Stimulated activated CD4-positive, alpha-beta T cell treated with anti-CD3 and anti-CD28 coated beads, TNF-alpha, amount 100 ng/mL, for 4 hours (primary cell): ENCODE results near the gene PPFIA3.
"Not testable (repeated sequence)": the region's sequence is repeated elsewhere in the genome, so short reads cannot be mapped to it uniquely, and the experiment has no call there.

ENCODE experiments used
- DNase-seq, 3 experiments: peaks; one replicate each; pipeline ENCODE4 v3.0.0-alpha.2; 2020; ENCODE audit warnings: low read depth in 3 of 3

PPFIA3 gene

DNA sequence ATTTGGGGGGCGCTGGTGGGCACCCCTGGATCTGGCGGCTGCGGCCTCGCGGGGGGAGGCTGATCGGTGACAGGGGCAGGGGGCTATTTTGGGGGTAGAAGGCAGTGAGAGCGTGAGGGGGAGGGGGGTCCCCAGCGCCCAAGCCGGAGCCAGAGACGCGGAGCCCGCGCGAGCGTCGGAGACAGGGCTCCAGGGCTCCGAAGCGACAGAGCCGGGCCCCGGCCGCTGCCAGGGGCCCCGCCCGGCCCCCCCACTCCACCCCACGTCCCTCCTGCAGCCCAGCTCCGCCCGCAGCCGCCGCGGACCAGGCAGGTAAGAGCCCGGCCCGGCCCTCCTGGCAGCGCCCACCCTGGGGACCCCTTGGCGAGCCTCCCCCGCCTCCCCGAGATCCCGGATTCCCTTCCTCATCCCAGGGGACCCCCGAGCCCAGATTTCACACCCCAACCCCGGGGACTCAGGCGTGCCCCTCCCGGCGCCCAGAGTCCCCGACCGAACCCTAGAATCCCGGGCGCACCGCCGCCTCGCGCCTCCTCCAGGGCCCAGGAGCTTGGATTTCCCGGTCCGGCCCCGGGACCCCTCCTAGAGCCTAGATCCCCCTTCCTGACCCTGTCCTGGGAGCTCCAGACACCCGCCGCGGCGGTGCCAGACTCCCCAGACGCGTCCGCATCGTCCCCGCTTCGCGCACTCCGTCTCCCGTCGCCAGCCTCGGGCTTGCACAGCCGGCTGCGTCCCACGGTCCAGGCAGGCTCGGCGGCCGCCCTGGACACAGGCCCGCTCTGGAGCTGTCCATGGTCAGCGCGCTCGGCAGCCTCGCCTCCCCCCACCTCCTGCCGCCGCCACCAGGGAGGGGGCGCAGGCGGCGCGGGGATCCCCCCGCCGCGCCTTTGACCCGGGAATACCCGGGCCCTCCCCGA lies at the start of gene PPFIA3:
Gene PPFIA3 (plus strand): TSS at position 134 of the 914 bp plus-strand sequence. CDS start 8,330 bp downstream, outside the sequence.
- DNase-seq = no peak

DNA sequence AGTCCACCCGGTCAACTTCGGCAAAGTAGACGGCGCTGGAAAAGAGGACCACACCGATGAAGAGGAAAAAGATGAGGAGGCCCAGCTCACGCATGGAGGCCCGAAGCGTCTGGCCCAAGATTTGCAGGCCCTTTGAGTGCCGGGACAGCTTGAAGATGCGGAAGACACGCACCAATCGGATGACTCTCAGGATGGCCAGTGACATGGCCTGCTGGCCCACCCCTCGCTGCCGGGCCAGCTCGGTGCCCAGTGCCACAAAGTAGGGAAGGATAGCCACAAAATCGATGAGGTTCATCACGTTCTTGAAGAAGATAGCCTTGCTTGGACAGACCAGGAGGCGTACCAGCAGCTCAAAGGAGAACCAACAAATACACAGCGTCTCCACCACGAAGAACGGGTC lies 48.9 kb upstream of the PPFIA3 start:
- no peak for DNase-seq

DNA sequence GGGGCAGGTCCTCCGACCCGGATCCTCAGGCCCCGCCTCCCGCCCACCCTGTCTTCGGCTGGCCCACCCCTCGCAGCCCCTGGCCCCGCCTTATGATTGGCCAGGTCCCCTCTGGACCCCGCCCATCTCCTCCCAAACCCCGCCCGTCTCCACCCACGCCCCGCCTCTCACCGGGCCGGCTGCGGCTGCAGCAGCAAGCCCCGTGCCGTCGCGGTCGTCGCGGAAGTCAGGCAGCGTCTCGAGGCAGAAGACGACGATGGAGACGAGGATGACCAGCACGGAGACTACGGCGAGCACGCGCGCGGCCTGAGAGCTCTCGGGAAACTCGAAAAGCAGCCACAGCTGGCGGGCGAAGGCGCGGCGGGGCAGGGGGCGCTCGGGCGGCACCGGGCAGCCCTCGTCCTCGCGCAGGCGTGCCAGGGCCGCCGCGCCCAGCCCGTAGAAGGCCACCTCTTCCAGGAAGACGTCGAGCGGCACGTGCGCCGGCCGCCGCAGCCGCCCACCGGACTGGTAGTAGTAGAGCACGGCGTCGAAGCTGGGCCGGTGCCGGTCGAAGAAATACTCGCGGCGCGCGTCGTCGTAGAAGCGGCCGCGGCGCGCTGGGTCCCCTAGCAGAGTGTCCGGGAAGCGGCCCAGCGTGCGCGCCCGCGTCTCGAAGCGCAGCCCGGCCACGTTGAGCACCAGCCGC lies 47.3 kb upstream of the PPFIA3 start:
- peak in 2 of 3 experiments; percentile 15 to 27 for DNase-seq

DNA sequence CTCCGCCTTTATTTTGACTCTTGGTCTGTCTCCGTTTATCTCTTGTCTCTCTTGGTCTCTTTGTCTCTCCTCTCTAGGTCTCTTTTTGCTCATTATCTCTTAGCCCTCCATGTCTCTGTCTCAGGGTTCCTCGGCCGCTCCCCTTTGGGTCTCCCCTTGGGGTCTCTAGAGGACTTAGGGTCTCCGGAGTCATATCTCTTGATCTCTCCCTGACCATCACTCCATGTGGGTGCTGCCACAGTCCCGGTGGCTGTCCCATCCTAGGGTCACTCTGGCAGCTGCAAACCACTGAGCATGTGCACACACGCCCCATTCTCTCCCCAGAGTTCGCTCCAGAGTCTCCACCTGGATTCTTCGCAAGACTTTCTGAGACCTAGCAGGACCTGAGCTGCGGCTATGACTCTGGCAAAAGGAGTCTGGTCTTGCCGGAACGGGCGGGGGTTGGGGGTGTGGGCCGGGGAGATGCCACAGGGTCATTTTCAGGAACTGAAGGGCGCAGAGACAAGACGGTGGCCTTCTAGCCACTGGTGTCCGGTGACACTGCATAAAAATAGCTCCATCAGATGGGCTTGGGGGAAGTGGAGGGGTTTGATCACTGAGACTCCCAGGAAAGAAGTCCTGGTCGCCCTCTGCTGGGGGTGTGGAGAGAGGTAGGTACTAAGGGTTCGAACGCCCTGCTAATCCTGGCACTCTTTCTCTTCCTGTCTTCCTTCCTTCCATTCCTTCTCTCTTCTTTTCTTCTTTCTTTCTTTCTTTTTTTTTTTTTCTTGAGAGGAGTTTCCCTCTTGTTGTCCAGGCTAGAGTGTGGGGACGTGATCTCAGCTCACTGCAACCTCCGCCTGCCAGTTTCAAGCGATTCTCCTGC lies 45.6 kb upstream of the PPFIA3 start:
- DNase-seq = no peak

DNA sequence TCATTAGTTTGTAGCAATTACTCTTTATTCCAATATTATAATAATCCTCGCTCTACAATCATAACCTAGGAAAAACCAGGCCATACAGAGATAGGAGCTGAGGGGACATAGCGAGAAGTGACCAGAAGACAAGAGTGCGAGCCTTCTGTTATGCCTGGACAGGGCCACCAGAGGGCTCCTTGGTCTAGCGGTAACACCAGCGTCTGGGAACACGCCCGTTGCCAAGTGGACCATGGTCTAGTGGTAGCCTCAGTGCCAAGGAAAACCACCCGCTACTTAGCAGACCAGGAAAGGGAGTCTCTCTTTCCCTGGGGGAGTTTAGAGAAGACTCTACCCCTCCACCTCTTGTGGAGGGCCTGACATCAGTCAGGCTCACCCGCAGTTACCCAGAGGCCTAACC lies 44.5 kb upstream of the PPFIA3 start:
- not testable (repeated sequence) for DNase-seq

DNA sequence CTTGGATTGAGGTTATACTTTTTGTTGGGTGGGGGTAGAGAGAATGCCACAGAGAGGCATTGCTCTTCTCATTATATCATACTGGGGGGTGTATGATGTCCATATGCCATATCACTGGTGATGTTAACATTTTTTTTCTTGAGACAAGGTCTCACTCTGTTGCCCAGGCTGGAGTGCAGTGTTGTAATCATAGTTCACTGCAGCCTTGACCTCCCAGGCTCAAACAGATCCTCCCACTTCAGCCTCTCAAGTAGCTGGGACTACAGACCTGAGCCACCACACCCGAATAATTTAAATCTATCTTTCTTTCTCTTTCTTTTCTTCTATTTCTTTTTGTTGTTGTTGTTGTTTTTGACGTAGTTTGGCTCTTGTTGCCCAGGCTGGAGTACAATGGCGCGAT lies 39.0 kb upstream of the PPFIA3 start:
- DNase-seq = no peak

DNA sequence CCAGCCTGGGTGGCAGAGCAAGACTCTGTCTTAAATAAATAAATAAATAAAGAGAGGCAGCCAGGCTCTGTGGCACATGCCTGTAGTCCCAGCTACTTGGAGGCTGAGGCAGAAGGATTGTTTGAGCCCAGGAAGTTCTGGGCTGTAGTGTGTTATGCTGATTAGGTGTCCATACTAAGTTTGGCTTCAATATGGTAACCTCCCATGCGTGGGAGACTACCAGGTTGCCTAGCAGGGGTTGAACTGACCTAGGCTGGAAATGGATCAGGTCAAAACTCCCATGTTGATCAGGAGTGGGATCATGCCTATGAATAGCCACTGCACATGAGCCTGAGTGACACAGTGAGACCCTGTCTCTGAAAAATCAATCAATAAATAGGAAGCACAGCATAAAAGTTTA lies 38.1 kb upstream of the PPFIA3 start:
- no peak for DNase-seq

DNA sequence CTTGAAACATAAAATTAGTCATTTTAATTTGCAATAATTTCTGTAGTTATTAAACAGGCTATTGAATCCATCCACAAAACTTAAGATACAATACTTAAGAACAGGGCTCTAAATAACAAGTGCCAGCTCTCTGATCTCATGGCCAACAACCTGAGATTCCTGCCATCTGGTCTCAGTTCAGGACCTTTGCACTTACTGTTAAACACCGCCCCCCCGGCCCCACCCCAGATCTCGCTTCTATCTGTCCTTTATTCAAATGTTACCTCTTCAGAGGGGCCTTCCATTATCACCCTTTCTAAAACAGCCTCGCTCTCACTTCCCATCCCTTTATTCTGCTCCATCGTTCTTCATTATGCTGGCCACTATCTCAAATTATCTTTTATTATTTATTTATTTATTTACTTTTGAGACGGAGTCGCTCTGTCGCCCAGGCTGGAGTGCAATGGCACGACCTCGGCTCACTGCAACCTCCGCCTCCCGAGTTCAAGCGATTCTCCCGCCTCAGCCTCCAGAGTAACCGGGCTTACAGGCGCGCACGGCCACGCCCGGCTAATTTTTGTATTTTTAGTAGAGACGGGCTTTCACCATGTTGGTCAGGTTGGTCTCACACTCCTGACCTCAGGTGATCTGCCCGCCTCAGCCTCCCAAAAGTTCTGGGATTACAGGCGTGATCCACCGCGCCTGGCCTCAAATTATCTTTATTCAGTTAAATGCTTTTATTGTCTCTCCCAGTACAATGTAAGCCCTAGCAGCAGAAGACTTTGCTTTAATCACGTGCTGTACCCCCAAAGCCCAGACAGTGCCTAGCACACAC lies 34.9 kb upstream of the PPFIA3 start:
- DNase-seq = no peak

DNA sequence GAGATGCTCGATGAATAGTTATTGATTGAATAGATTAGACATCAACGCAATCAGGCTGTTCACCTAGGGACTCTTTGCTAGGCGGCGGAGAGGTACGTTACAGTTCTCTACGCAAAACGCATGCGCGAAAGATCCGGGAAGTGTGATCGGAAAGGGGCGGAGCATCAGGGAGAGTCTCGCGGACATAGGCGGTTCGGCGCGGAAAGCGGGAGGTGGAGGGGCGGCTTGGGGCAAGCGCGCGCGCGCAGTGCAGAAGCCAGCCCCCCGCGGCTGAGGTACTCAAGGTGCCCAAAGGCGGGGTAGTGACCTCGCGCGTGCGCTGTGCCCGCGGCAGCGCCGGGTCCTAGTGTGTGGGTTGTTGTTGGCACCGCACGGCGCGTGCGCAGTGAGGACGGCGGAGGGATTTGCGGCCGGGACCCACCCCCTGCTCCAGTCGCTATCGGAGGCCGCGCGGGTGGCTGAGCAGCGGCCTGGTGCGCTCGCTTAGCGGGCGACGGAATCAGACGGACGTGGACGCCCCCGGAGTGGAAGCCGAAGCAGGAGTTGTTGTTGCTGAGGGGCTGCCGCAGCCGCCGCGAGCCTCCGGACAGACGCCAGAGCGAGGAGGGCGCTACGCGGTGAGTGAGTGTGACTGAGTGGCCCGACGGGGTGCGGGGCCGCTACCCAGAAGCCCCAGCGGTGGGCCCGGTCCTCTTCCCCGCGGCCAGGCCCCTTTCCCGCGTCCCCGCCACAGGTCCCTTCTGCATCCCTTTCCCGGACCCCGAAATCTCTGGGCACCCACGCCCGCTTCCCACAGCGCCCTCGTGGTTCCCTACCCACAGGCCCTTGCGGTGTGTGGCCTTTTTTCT lies 34.1 kb upstream of the PPFIA3 start, which contains the start of gene SNRNP70:
Gene SNRNP70 (plus strand): TSS at position 432 of the 848 bp plus-strand sequence. CDS start 964 bp downstream, outside the sequence.
- DNase-seq = peak; percentile 97 to 99 (median 98)

DNA sequence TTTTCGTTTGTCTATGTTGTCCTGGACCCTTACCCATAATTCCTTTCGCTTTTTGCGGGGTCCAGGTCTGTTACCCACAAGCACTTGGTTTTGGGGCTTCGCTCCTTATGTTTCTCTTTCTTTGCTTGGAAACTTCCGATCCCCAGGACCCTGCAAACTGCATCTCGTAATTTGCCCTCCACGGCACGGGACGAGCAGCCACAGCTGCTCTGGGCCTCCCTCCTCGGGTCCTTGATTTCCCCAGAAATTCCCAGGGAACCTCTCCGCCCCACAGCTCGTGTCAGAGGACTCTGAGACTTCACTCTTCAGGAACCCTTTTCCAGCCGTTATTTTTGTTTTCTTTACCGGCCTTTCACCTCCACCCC lies 33.5 kb upstream of the PPFIA3 start:
- DNase-seq = no peak

DNA sequence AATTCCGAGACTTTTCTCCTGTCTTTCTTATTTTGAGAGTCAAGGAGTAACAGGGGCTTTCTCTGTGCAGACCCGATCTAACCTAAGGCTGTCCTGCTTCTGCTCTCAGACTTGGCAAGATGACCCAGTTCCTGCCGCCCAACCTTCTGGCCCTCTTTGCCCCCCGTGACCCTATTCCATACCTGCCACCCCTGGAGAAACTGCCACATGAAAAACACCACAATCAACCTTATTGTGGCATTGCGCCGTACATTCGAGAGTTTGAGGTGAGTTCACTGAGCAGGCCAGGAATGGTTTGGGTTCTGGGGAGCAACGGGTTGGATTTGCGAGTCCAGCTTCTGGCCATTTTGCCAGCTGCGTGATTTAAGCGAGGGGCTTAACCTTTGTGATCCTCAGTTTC lies 33.0 kb upstream of the PPFIA3 start:
- DNase-seq = no peak

DNA sequence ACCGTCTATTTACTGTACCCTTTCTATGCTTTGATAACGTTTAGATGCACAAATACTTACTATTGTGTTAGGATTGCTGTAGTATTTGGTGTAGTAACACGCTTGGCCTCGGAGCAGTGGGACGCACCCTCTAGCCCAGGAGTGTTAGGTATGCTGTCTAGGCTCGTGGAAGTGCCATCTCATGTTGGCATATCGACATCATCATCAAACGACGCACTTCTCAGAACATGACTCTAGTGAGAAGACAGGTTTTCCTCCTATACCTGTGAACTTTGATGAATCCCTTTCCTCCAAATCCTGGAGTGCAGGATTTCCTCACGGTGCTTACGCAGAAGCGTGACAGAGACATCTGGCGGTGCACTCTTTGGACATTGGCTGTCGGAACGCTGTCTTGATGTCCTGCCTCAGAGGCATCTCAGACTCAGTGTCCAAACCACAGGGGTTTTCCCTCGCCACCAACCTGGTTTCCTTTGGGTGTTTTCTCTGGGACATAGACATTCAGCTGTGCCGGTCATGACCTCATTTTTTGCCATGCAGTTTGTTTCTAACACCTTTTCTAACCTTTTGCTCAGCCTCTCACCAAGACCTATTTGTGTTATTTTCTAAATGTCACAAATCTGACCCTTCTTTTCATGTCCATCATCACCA lies 27.8 kb upstream of the PPFIA3 start:
- no peak for DNase-seq

DNA sequence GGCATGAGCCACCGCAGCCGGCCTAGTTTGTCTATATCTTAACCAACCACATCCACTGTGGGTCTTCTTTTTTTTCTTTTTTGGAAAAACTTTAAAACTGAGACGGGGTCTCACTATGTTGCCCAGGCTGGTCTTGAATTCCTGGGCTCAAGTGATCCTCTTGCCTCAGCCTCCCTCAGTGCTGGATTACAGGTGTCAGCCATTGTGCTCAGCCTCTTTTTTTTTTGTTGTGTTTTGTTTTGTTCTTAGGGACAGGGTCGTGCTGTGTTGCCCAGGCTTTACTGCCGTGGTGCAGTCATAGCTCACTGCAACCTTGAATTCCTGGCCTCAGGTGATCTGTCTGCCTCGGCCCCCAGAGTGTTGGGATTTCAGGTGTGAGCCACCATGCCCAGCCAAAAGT lies 26.7 kb upstream of the PPFIA3 start:
- no peak for DNase-seq

DNA sequence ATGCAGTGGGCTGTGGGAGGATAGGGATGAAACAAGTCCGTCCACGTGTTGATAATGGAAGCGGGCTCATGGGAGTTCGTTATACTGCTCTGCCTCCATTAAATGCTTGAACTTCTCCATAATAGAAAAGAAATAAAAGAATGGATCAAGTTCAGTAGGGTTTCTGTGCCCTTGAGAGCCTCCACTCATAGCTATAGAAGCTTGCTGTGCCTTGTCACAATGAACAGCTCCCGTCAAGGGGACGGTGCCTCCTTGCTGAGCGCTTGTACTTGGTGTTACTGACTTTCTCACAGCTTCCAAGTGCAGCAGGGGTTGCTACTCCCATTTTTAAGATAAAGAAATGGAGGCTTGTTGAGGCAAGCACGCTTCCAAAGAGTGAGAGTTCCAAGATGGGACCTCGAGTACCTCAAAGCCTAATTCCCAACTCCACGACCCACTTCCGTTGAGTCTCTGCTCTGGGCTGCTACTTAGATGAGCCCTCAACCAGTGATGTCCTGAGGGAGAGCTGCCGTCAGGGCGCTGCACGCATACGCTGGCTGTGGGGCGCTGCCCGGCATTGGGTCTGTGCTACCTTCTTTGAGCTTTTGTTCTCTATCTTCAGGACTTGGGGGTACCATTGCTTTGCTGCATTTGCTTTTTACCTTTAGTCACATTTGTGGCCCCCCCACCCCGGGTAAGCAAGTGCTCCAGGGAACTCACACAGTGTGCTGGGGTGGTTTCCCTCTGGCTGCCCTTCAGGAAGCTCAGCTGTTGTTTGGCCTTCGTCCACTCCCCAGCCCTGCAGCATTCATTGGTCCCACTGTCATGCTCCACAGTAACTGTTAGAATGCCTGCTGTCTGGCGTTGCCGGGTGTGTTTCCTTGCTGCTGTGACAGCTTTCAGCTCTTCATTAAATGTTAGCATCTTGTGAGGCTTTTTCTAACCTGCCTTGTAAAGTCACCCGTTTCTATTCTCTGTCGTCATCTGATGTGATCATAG lies 24.6 kb upstream of the PPFIA3 start:
- DNase-seq = no peak

DNA sequence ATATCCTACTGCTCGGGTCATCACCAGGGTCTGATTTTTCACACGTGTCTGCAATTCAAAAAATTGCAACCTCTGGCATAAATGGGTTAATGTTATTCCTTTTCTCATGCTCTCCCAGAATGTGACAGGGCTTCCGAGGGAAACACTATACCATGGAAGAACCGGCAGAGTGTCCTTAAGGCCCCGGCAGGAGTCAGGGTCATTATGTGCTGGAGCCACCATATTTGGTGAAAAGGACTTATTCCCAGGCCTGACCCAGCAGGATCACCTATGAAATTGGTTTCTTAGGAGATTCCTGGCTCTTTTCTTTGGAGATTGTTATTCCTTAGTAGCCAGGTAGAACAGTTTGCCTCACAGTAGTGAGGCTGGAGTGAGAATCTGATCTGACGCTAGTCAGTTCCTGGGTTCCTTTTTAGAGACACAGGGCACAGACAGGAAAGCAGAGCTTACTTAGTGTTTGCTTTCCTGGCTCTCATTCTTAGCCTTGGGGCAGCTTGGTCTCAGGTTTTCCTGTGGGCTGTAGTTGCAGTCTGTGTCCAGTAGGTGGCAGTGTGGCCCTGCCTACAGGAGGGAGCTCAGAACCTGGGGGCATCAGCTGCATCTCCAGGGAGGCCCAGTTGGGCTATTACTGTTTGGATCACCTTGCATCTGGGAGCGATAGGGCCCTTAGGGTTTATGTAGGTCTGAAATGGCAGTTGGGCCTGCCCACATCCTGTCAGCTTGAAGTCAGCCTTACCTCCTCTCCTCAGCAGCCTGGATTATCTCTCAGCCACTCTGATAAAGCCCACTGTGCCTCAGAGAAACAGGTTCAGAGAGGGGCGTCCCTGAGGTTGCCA lies 21.7 kb upstream of the PPFIA3 start:
- peak; percentile 46 to 56 (median 52) for DNase-seq

DNA sequence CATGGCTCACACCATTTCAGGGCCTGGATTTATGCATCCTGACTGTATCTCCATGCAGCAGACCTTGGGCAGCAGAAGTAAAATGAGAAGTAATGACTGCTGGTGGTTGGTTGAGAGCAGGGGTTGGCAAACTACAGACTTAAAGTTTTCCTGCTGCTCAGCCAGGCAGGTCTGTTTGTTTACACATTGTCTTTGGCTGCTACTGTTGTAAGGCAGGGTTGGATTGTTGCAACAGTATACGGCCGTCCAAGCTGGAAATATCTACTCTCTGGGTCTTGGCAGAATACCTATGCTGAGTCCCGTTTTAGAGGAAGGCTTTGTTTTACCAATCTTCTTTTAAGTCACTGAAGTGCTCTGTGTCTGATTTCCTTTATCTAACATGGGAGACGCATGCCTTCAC lies 20.5 kb upstream of the PPFIA3 start:
- DNase-seq = no peak

DNA sequence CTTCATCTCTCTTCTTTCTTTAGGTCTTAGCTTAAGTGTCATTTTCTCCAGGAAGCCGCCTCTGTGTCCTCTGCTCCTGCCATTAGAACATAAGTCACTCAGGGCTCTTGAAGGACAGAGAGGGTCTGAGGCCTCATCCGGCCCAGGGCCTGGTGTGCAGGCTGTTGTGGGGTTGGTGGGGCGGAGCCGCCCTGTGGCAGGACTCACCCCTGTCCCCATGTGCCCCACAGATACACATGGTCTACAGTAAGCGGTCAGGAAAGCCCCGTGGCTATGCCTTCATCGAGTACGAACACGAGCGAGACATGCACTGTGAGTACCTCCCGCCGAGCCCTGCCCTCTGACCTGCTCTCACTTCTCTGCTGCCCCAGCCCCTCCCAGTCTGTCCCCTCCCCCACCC lies 18.2 kb upstream of the PPFIA3 start:
- DNase-seq = no peak

DNA sequence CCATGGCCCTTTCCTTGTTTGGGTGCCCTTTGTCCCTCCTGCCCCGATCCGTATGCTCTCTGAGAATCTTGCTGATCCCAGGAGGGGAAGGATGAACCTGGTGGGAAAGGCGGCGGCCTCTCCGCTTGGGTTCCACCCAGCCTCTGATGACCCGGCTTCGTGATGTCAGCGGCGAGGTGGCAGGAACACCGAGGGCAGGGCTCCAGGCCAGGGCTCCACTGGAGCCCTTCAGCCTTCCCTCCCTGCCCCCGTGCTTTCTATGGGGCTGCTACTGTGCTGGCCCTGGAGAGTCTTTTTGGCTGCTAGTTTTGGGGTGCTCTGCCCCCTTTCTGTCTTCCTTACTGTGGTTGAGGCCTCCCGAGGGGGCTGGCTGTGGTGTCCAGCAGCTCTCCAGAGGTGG lies 17.0 kb upstream of the PPFIA3 start:
- DNase-seq = no peak
